Spleen (tissue), 7 donors: ENCODE measurements around the gene TDRD3.

Experiments used
- POLR2A ChIP-seq, 3 donors: fragments of 450-650 bp; IDR thresholded peaks; one replicate each; pipeline ENCODE4 v1.5.1; 2017; ENCODE audit warnings: antibody characterized with exemption in 3 of 3, mild to moderate bottlenecking in 1 of 3
- POLR2AphosphoS5 ChIP-seq, 3 donors: sonication (generic); formaldehyde crosslinking; IDR thresholded peaks; one replicate each; pipeline ENCODE4 v1.5.1; 2017; ENCODE audit warnings: antibody characterized with exemption in 3 of 3
- TF ChIP-seq, protein P1 (sequence below), 11 experiments: fragments of 200-600 bp in 7 of 11; fragments of 450-650 bp in 4 of 11; sonication (generic) in 4 of 11; IDR thresholded peaks in 8 of 11; conservative IDR thresholded peaks in 3 of 11; 1 replicate in 7 of 11; 2 replicates in 4 of 11; pipeline versions ENCODE4 v1.4.0 to v1.8.0; 2016 to 2021; ENCODE audit warnings: antibody characterized with exemption in 11 of 11, inconsistent platforms in 4 of 11, mild to moderate bottlenecking in 1 of 11
- donor health status: DM: no; HTN: no; CAD: no; lungs with moderate emphysema.
- donor health status: DM: no; HTN: no; CAD: no.
- donor health status: DM: no; HTN: no; CAD: no.

- TF ChIP-seq, protein P1, sequence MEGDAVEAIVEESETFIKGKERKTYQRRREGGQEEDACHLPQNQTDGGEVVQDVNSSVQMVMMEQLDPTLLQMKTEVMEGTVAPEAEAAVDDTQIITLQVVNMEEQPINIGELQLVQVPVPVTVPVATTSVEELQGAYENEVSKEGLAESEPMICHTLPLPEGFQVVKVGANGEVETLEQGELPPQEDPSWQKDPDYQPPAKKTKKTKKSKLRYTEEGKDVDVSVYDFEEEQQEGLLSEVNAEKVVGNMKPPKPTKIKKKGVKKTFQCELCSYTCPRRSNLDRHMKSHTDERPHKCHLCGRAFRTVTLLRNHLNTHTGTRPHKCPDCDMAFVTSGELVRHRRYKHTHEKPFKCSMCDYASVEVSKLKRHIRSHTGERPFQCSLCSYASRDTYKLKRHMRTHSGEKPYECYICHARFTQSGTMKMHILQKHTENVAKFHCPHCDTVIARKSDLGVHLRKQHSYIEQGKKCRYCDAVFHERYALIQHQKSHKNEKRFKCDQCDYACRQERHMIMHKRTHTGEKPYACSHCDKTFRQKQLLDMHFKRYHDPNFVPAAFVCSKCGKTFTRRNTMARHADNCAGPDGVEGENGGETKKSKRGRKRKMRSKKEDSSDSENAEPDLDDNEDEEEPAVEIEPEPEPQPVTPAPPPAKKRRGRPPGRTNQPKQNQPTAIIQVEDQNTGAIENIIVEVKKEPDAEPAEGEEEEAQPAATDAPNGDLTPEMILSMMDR (IDR thresholded peaks at IDR 0.05 in 8 of 11, conservative IDR thresholded peaks at IDR 0.05 in 3 of 11) = no peak
- no peak for TF ChIP-seq POLR2A (IDR thresholded peaks at IDR 0.05)
- no peak for TF ChIP-seq POLR2AphosphoS5 (IDR thresholded peaks at IDR 0.05)
Measured at GRCh38 chr13:60384911-60385310, 12.1 kb upstream of the TDRD3 start.
